ENCODE data around the gene GPRC6A. TPM values are rescaled to one million over a fixed set of nuclear protein-coding genes. Genes with fewer than 3 reads are reported as not detected.

The GPRC6A gene
- total RNA-seq, 1 donor from 2014 or later = not detected

GRCh38 chr6:116783852-116784251 is 45.0 kb downstream of the GPRC6A start:
- TF ChIP-seq CTCF (conservative IDR thresholded peaks at IDR 0.05; ENCODE audit: low read depth, low read length) = no peak
- DNase-seq (ENCODE audit: low read depth) = no peak
- no peak overlapping the region for H3K4me3 ChIP-seq (ENCODE audit: low read depth, low read length)

GRCh38 chr6:116779573-116780164 is 49.2 kb downstream of the GPRC6A start:
- DNase-seq (ENCODE audit: low read depth) = no peak
- no peak overlapping the region for H3K4me3 ChIP-seq (ENCODE audit: low read depth, low read length)
- peak; percentile 57 for TF ChIP-seq CTCF (conservative IDR thresholded peaks at IDR 0.05; ENCODE audit: low read depth, low read length)

GRCh38 chr6:116773886-116774285 is 55.0 kb downstream of the GPRC6A start:
- no peak for DNase-seq (ENCODE audit: low read depth)
- no peak overlapping the region for H3K4me3 ChIP-seq (ENCODE audit: low read depth, low read length)

GRCh38 chr6:116772450-116772849 is 56.4 kb downstream of the GPRC6A start:
- H3K4me3 ChIP-seq (ENCODE audit: low read depth, low read length) = no peak overlapping the region
- no peak for DNase-seq (ENCODE audit: low read depth)
- no peak for TF ChIP-seq CTCF (conservative IDR thresholded peaks at IDR 0.05; ENCODE audit: low read depth, low read length)

More at GRCh38 chr6:116773886-116774285, 55.0 kb downstream of the GPRC6A start:
- no peak for TF ChIP-seq CTCF (conservative IDR thresholded peaks at IDR 0.05; ENCODE audit: low read depth, low read length)

DNA sequence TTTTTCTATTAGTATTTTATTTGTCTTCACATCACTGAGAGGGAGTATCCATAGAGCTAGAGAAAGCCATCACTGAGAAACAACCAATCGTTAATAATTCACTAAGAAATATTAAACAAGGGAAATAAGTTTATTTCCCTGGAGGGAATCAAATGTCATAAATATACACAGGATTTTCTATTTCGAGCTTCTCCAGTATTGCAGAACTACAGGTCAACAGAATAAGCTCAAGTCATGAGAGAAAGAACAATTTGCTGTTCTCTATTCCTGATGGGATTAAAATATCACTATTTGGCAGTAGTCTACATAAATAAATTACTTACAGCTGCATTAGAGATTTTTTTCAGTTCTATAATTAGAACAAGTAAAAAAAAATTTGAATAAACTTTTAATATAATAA is 61.2 kb downstream of the GPRC6A start:
- TF ChIP-seq CTCF (conservative IDR thresholded peaks at IDR 0.05; ENCODE audit: low read depth, low read length) = no peak
- H3K4me3 ChIP-seq (ENCODE audit: low read depth, low read length) = no peak overlapping the region
- no peak for DNase-seq (ENCODE audit: low read depth)

DNA sequence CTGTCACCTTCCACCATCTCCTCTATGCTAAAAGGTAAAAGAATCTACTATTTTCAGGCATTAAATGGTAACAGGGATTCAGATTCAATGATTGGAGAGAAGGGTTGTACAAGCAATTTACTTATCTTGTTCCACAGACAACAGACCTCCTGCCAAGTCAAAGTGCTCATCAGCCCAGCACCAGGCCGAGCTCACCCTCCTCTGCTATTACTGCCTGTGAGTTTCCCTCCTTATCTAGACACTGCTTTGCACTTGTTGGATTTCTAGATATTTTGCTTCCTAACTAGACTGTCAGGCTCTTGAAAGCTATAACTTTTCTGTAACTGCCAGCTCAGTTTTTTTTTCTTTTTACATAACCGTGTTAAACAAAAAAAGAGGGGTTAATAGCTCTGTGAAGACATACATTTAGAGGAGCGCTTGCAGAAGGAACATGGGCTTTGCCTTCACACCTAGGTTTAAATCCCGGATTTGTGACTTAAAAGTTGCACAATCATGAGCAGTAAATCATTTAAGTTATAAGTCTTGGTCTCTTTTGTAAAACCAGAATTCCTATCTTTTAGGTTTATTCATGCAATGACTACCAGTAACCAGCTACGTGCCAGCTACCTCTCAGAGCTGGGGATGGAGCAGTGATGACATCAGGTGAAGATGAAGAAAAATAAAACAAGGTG is 62.2 kb downstream of the GPRC6A start:
- H3K4me3 ChIP-seq (ENCODE audit: low read depth, low read length) = no peak overlapping the region
- no peak for DNase-seq (ENCODE audit: low read depth)
- TF ChIP-seq CTCF (conservative IDR thresholded peaks at IDR 0.05; ENCODE audit: low read depth, low read length) = no peak
